Measurements from ENCODE around the gene MYOC.
"Not testable (repeated sequence)": the region's sequence is repeated elsewhere in the genome, so short reads cannot be mapped to it uniquely, and the experiment has no call there.

Gene MYOC

GRCh38 chr1:171600862-171601261 lies 51.6 kb downstream of the MYOC start:
- DNase-seq, result no peak

GRCh38 chr1:171600310-171600709 lies 52.2 kb downstream of the MYOC start:
- not testable (repeated sequence) for DNase-seq

DNA sequence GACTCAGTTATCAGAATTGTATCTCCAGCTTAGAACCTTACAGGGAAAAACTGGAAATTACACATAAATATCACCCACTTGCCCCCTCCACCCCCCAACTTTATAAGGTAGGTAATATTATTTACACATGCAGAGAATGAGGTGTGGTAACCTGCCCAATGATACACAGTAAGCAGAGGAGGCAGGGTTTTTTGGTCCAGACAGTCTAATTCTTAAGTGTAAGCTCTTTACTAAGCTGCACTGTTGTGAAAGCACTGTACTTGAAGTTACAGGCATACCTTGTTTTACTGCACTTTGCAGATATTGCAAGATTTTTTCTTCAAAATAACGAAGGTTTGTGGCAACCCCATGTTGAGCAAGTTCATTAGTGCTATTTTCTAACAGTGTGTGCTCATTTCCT lies 55.3 kb downstream of the MYOC start:
- no peak for DNase-seq

DNA sequence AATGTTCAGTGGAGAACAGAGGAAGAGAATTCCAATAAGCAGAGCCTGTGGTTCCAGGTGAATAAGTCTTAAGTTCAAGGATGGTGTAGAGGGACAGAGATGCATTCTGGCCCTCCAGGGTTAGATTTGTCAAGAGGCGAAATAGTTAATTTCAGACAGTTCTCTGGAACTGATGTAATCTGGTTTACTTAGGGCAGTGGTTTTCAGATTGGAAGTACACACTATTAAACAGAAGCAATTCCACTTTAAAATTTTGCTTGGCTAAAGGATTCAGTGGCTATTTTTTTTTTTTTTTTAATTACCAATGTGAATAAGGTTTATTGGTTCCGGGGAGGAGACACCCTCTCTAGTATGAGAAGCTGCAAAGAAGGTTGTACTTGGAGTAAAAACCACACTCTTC lies 55.8 kb downstream of the MYOC start:
- no peak for DNase-seq

DNA sequence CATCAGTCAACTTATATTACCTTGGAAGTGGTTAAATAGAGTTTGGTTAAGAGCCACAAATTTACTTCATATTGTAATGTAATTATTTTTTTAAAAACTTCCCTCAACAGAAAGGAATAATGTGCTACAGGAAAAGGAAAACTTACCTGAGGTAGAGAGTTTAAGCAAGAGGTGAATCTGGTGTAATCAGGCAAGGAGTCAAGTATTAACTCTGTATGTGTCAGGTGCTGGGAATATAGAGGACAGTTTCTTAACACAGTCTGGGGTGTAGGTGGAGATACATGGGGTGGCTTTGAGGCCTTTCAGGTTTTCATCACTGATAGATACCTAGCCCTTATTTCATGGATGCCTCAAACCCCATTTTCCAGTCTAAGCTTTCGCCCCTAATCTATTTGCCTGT lies 56.4 kb downstream of the MYOC start:
- no peak for DNase-seq

DNA sequence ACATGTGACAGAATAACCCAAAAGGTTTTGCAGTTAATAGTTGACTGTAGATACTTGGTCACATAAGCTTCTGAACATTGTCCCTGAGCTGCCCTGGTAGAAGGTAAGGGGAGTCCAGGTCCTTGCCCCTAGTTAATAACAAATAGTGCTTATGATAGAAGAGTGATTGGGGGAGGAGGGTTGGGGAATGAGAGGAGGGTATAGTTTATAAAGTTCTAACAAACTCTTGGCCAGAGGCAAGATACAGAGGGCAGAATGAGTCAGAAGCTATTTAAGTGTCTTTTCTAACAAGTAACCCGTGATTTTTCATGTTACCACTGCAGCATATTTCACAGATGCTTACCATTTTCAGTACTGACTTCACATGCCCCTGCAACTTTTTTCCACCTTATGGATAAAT lies 57.2 kb downstream of the MYOC start:
- DNase-seq, result no peak

- no peak for DNase-seq
Measured at GRCh38 chr1:171590022-171590421, 62.5 kb downstream of the MYOC start.

DNA sequence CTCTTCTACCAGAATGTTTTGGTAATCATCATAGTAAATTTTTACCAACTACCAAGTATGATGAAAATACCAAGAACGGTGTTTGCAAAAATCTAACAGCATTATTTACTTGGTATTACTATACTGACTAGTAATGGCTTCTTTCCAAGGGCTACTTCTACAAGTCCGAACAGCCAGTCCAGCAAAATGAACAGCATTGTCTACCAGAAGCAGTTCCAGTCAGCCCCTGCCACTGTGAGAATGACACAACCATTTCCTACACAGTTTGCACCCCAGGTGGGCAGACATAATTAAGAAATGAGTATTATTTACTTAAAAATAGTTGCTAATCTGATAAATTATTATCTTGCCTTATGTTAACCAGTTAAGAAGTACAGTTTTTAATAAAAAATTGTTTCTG lies 64.3 kb downstream of the MYOC start:
- DNase-seq, result no peak

GRCh38 chr1:171585715-171586114 lies 66.8 kb downstream of the MYOC start:
- DNase-seq, result no peak

Measured in SHP77 (cell line).